Kidney capillary endothelial cell (primary cell): ENCODE measurements around the gene BRAF.
"Not testable (repeated sequence)": the region's sequence is repeated elsewhere in the genome, so short reads cannot be mapped to it uniquely, and the experiment has no call there.

Source experiments
- DNase-seq: peaks from one replicate; pipeline ENCODE4 v3.0.0-alpha.2; 2018; ENCODE audit warnings: low spot score

The BRAF gene

DNA sequence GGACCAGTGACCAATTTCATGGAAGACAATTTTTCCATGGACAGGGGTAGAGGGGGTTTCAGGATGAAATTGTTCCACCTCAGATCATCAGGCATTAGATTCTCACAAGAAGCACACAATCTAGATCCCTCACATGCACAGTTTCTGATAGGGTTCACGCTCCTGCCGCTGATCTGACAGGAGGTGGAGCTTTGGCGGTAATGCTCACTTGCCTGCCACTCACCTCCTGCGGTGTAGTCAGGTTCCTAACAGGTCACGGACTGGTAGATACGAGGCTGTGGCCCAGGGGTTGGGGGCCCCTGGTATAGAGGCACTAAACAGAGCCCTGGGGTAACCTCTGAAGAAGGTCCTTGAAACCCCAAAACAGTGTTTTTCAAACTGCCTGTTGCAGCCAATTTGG lies 6.5 kb downstream of the BRAF start:
- DNase-seq = no peak

- DNase-seq = no peak
Observed at GRCh38 chr7:140917258-140917657, 7.5 kb downstream of the BRAF start.

DNA sequence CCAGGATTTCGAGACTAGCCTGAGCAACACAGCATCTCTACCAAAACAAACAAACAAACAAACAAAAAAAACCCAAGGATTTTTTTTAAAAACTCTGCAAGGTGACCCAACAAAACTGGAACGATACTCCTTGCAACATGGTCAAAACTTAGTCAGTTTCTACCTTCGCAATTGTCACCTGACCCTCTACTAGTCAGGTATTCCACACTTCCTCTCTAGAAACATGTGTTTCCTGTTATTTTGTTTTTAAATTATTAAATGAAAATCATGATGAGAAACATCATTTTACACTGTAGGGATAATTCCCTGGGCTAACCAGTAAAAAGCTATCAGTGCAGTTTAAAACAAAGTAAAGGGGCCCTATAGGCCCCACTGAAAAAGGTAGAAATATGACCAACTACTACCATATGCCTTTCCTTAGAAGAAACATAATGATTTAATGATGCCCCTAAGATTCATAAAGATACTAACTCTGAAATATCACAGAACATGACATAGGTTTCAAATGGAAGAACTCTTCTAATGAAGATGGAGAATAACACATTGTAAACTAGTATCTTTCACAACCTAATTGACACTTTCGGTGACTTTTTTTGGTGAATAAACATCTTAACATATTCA lies 8.7 kb downstream of the BRAF start:
- no peak for DNase-seq

DNA sequence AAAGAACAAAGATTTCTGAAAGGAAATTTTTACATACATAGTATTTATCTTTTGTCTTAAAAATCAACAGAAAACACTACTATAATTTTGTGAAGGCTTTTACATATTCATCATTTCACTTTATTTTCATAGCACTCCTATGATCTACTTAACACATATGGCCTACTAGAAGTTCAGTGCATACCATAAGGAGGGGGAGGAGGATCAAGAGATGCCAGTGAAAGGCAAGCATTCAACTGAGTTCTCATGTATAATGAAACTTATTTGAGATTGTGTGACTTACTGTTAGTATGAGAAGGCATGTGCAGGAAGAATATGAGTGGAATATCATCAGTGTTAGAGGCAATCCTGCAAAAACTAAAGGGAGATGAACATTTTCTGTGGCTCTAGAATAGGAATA lies 10.6 kb downstream of the BRAF start:
- DNase-seq = no peak

DNA sequence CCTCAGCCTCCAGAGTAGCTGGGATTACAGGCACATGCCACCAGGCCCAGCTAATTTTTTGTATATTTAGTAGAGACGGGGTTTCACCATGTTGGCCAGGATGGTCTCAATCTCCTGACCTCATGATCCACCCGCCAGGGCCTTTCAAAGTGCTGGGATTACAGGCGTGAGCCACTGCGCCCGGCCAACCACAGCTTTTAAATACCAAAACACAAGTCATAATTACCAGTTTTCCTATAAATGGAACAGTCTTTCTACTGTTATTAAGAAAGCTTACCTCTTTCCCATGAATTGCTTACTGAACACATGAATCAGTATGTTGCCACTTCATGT lies 11.2 kb downstream of the BRAF start:
- DNase-seq = not testable (repeated sequence)

- no peak for DNase-seq
Observed at GRCh38 chr7:140911746-140912145, 13.0 kb downstream of the BRAF start.

GRCh38 chr7:140909476-140910161 lies 15.1 kb downstream of the BRAF start:
- no peak for DNase-seq

GRCh38 chr7:140908361-140908760 lies 16.4 kb downstream of the BRAF start:
- DNase-seq = no peak

GRCh38 chr7:140903741-140904480 lies 20.8 kb downstream of the BRAF start:
- no peak for DNase-seq

GRCh38 chr7:140902303-140902953 lies 22.3 kb downstream of the BRAF start:
- DNase-seq = no peak

GRCh38 chr7:140901941-140902302 lies 22.8 kb downstream of the BRAF start:
- DNase-seq = no peak

- no peak for DNase-seq
Observed at GRCh38 chr7:140899883-140900282, 24.8 kb downstream of the BRAF start.

DNA sequence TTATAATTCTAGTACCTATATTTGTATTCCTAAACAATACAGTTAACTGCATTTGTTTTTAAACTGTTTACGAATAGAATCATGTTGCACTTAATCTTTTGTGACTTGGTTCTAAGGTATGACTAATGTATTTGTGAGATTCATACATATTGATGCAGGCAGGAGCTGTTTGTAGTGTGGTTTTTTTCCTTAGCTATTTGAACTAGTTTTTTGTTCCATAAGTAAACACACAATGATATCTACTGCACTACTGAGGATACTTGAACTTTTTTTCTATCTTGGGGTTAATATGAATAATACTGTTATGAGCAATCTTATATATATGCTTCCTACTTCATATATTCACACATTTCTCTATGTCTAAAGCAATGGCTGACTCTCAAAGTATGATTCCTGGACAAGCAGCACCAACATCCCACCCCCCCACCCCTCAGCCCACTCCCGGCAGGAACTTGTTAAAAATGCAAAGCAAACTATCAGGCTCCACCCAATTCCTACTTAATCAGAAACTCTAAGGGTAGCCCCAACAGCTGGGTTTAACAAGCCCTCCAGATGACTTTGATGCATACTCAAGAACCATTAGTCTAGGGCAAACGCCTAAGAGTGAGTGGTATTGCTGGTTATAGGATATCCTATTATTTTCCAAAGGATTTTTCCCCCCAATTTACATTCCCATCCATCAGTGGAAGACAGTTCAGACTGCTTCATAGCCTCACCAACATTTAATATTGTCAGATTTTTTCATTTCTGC lies 25.8 kb downstream of the BRAF start:
- no peak for DNase-seq

DNA sequence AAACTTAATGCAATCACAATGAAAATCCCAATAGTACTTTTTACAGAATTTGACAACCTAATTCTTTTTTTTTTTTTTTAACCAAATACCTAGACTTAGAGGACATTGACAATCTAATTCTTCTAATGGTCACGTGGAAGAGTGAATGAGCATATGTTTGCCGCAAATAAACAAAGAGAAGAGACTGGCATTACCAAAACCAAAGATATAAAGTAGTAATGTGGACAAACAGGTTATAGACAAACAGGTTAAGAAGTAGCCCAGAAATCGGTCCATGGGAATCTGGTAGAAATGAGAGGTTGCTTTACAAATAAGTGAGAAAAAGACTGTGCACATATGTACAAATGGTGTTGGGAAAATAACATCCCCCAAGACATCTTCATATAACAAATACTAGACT lies 27.7 kb downstream of the BRAF start:
- DNase-seq = no peak

DNA sequence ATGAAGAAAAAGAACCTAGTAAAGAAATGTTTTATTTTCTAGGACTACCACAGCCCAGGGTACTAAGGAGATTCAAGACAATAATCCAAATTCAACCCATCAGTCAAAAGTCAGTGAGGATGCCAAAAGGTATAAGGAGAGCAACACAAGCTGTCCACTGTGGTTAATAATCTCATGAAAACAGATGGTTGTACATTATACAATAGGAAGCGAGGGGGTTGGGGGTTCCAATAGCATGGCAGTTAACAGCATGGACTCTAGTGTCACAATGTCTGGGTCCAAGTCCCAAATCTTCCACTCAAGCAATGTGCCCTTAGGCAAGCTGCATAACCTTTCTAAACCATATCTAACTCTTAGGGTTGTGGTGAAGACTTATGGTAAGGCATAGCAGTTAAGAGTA lies 35.1 kb downstream of the BRAF start:
- DNase-seq = no peak

- DNase-seq = no peak
Observed at GRCh38 chr7:140889150-140889549, 35.6 kb downstream of the BRAF start.

GRCh38 chr7:140888087-140888486 lies 36.6 kb downstream of the BRAF start:
- DNase-seq = no peak

- DNase-seq = no peak
Observed at GRCh38 chr7:140885735-140886334, 38.9 kb downstream of the BRAF start.

DNA sequence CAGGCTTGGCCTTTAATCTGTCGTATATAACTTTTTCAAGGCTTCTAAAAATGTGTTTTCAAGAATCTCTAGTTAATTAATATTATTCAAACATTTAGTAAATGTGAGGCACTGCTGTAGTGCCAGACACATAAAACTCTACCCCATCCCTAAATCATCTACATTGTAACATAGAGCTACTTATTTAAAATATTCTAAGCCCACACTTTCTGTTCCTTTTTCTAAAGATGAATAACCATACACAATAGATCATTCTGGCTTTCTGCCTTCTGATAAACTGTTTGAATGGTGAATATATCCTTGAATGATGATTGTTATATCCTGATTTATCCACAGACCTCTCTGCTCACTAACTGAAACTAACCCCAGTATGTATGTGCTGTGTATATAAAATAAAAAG lies 41.4 kb downstream of the BRAF start:
- DNase-seq = no peak

GRCh38 chr7:140882834-140883233 lies 41.9 kb downstream of the BRAF start:
- not testable (repeated sequence) for DNase-seq

DNA sequence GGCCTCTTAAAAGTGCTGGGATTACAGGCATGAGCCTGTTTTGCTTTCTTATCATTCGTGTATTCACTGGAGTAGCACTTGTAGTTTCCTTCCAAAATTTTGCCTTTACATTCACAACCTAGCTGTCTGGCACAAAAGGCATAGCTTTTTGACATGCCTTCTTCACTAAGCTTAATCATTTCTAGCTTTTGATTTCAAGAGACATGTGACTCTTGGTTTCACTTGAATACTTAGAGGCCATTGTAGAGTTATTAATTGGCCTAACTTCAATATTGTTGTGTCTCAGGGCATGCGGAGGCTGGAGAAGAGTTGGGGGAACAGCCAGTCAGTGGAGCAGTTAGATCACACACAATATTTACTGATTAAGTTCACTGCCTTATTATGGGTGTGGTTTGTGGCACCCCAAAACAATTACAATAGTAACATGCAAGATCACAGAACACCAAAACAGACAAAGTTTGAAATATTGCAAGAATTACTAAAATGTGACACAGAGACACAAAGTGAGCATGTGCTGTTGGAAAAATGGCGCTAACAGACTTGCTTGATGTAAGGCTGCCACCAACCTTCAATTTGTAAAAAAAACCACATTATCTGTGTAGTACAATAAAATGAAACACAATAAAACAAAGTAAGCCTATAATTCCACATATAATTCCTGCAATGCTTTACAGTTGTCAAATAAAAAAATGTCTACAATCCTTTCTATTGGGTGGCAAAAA lies 43.1 kb downstream of the BRAF start:
- DNase-seq = no peak

DNA sequence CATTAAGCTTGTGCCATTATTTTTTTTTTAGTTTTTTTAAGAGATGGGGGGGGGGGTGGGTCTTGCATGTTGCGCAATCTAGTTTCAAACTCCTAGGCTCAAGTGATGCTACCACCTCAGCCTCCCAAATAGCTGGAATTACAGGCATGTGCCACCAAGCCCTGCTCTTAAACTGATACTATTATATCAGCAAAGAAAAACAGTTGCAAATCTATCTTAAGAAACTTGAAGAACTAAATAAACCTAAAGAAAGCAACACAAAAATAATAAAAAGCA lies 47.5 kb downstream of the BRAF start:
- DNase-seq = no peak
